ENCODE data around the gene MEGF11. TPM values are rescaled to one million over a fixed set of nuclear protein-coding genes. Genes with fewer than 3 reads are reported as not detected.

MEGF11 gene
- polyA plus RNA-seq, 1 experiment: 0.04 TPM

DNA sequence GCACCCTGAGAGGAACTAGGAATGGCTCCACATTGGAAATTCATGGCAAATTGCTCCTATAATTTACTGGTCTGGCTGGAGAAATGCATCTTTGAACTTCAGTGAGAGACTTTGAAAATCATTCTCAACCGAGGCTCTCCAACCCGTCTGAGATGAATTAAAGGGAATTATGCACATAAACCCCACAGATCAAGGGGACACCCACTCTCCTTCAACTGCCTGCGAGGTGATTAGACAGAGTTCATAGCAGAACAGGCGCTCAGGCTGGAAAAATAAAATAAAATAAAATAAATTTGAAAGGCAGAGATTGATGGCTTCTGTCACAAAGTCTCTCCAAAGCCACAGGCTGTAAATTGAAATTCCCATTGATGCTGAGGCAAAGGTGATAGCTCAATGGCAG is 37.7 kb downstream of the MEGF11 start:
- TF ChIP-seq, protein P1, sequence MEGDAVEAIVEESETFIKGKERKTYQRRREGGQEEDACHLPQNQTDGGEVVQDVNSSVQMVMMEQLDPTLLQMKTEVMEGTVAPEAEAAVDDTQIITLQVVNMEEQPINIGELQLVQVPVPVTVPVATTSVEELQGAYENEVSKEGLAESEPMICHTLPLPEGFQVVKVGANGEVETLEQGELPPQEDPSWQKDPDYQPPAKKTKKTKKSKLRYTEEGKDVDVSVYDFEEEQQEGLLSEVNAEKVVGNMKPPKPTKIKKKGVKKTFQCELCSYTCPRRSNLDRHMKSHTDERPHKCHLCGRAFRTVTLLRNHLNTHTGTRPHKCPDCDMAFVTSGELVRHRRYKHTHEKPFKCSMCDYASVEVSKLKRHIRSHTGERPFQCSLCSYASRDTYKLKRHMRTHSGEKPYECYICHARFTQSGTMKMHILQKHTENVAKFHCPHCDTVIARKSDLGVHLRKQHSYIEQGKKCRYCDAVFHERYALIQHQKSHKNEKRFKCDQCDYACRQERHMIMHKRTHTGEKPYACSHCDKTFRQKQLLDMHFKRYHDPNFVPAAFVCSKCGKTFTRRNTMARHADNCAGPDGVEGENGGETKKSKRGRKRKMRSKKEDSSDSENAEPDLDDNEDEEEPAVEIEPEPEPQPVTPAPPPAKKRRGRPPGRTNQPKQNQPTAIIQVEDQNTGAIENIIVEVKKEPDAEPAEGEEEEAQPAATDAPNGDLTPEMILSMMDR (IDR thresholded peaks at IDR 0.05; ENCODE audit: insufficient read depth, low read depth, low read length): no peak
- Histone ChIP-seq H3K4me3 (ENCODE audit: low read depth, low read length) (no peak overlapping the region), H3K36me3 (ENCODE audit: control insufficient read depth, insufficient read depth, low read length) (no peaks in the 10 kb centered on the region), H3K27me3 (ENCODE audit: control insufficient read depth, insufficient read depth, low read length) (peaks cover 4% of the 10 kb centered on the region)
- CTCF ChIA-PET: no interaction called here
- no peak for DNase-seq (ENCODE audit: low read depth)
- POLR2A ChIA-PET: no interaction called here

DNA sequence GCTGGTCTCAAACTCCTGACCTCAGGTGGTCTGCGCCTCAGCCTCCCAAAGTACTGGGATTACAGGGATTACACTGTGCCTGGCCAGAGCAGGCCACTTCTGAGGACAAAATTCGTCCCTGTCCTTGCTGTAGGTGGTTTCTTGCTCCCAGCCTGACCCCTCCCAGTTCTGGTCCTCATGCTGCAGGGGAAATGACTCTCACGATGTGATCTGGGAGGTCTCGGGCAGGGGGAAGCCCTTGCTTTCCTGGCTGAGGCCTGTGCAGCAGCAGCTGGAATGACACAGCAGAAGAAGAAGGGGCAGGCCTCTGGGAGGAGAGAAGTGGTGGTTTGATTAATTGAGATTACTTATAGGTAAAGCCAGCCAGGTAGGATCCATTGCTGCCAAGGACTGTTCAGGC is 39.3 kb downstream of the MEGF11 start:
- CTCF ChIA-PET: interaction anchor here (0.6 kb wide), 1 partner anchor 23 kb away, joined by 3 read pairs; no protein-coding TSS in a partner anchor
- H3K27me3 ChIP-seq (ENCODE audit: control insufficient read depth, insufficient read depth, low read length): peaks cover 4% of the 10 kb centered on the region

DNA sequence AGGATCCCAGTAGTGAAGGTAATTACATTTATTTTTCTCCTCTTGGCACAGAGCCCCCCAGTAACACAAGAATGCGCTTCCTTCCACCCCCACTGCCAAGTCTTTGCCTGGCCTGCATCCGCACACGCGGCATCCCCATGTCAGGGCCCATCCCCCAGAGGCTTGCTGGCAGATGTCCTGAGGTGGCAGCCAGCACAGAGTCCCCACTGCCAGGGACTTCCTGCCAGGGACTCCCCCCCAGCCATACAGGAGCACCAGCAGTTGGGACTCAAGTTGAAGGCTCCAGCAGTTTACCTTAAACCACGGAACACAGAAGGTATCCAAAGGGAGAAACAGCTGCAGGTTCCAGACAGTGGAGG is 41.0 kb downstream of the MEGF11 start:
- no peaks in the 10 kb centered on the region for H3K36me3 ChIP-seq (ENCODE audit: control insufficient read depth, insufficient read depth, low read length)
- ChIA-PET POLR2A (no interaction called here), CTCF (no interaction called here)
- DNase-seq (ENCODE audit: low read depth): no peak
- H3K4me3 ChIP-seq (ENCODE audit: low read depth, low read length): no peak overlapping the region
- TF ChIP-seq, protein P1 (IDR thresholded peaks at IDR 0.05; ENCODE audit: insufficient read depth, low read depth, low read length): no peak
- peaks cover 4% of the 10 kb centered on the region for H3K27me3 ChIP-seq (ENCODE audit: control insufficient read depth, insufficient read depth, low read length)

More for the DNA sequence above, 39.3 kb downstream of the MEGF11 start:
- DNase-seq (ENCODE audit: low read depth): no peak
- POLR2A ChIA-PET: no interaction called here
- Histone ChIP-seq H3K36me3 (ENCODE audit: control insufficient read depth, insufficient read depth, low read length) (no peaks in the 10 kb centered on the region), H3K4me3 (ENCODE audit: low read depth, low read length) (no peak overlapping the region)
- TF ChIP-seq, protein P1 (IDR thresholded peaks at IDR 0.05; ENCODE audit: insufficient read depth, low read depth, low read length): no peak

DNA sequence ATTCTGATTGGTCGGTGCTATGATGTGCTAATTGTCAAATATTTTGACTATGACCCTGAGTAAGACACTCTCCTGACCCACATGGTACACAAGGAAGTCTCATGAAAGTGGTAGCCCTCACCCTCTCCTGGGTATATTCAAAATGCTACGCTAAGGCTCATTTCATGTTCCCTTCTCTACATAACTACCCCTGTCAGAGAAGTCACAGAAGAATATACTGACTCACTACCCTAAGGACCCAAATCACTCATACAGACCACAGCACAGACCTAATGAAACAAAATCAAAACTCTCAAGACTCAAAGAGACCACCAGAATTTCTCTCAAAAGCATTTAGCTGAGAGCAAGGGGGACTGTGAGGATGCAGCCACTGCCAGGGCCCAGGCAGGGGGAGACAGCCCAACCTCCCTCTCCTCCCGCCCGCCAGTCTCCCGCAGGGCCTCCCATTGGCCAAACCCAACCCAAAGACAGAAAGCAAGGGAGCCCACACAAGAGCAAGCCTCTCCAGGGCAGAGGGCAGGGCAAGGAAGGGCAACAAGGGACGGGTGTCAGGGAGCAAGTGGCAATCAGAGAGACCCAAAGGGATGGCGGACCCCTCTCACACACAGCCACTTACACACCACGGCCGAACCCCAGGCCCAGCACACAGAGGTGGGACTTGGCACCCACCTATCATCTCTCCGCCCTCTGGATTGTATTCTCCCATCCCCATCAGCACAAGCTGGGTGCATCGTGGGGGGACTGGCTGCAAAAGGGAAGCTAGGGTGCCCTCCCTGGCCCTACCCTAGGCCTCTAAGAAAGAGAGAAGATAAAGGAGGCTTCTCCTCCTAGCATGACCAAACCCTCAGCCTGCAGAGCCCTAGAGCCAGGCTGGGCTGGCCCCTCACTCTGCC is 41.6 kb downstream of the MEGF11 start:
- peaks cover 2% of the 10 kb centered on the region for H3K27me3 ChIP-seq (ENCODE audit: control insufficient read depth, insufficient read depth, low read length)
- H3K36me3 ChIP-seq (ENCODE audit: control insufficient read depth, insufficient read depth, low read length): no peaks in the 10 kb centered on the region
- ChIA-PET CTCF (no interaction called here), POLR2A (no interaction called here)
- TF ChIP-seq, protein P1 (IDR thresholded peaks at IDR 0.05; ENCODE audit: insufficient read depth, low read depth, low read length): no peak
- DNase-seq (ENCODE audit: low read depth): no peak
- H3K4me3 ChIP-seq (ENCODE audit: low read depth, low read length): no peak overlapping the region

DNA sequence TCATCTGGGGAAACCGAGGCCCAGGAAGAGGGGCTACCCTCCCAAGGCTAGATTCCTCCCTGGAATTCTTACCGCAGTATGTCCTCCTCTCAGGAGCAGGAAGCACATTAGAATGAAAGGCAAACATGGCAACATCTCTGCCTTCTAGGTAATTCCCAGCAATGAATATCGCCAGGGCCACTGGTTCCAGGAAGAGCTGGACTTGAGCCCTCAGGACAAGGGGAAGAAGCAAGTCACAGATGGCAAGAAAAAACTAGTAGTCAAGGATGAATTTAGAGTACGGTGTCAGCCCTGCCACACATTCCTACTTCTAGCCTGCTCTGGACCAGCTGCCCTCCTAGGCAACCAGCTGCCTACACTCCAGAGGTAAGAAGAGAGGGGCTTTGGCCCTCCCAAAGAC is 42.9 kb downstream of the MEGF11 start:
- TF ChIP-seq, protein P1 (IDR thresholded peaks at IDR 0.05; ENCODE audit: insufficient read depth, low read depth, low read length): no peak
- ChIA-PET CTCF (interaction anchor here (1.1 kb wide), 1 partner anchor 20 kb away, joined by 3 read pairs; no protein-coding TSS in a partner anchor), POLR2A (no interaction called here)
- Histone ChIP-seq H3K36me3 (ENCODE audit: control insufficient read depth, insufficient read depth, low read length) (no peaks in the 10 kb centered on the region), H3K4me3 (ENCODE audit: low read depth, low read length) (no peak overlapping the region), H3K27me3 (ENCODE audit: control insufficient read depth, insufficient read depth, low read length) (peaks cover 2% of the 10 kb centered on the region; the same call in 1 of the 2 replicates)
- DNase-seq (ENCODE audit: low read depth): no peak
